ENCODE measurements around the gene PPP1R15B. TPM values are rescaled to one million over a fixed set of nuclear protein-coding genes. Genes with fewer than 3 reads are reported as not detected.

PPP1R15B gene
- total and polyA plus RNA-seq, 10 of the 15 experiments (the other 5 are each of a cell fraction or from before 2014, with no cell fraction given) = 13.9 to 38.1 (median 26.5) TPM

DNA sequence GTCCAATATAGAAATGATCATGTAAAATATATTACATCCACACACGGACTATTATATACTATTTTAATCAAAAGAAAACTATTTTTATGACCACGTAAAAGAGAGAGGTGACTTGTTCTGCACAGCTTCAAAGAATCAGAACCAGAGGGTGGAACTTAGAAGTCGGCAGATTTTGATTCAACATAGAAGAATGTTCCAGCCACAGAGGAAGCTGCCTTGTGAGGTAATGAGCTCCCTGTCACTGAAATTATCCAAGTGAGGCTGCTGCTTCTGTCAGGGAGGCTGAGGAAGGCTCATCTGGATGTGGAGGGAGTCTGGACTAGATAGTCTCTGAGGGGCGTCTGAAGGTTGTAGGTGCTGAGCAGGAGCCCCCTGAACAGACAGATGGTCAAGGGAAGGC, 54.6 kb downstream of the PPP1R15B start (continued):
- TF ChIP-seq, protein P1, sequence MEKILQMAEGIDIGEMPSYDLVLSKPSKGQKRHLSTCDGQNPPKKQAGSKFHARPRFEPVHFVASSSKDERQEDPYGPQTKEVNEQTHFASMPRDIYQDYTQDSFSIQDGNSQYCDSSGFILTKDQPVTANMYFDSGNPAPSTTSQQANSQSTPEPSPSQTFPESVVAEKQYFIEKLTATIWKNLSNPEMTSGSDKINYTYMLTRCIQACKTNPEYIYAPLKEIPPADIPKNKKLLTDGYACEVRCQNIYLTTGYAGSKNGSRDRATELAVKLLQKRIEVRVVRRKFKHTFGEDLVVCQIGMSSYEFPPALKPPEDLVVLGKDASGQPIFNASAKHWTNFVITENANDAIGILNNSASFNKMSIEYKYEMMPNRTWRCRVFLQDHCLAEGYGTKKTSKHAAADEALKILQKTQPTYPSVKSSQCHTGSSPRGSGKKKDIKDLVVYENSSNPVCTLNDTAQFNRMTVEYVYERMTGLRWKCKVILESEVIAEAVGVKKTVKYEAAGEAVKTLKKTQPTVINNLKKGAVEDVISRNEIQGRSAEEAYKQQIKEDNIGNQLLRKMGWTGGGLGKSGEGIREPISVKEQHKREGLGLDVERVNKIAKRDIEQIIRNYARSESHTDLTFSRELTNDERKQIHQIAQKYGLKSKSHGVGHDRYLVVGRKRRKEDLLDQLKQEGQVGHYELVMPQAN (conservative IDR thresholded peaks at IDR 0.05) = no peak
- no peak for TF ChIP-seq SIN3A (IDR thresholded peaks at IDR 0.05; ENCODE audit: low read depth, low read length)

DNA sequence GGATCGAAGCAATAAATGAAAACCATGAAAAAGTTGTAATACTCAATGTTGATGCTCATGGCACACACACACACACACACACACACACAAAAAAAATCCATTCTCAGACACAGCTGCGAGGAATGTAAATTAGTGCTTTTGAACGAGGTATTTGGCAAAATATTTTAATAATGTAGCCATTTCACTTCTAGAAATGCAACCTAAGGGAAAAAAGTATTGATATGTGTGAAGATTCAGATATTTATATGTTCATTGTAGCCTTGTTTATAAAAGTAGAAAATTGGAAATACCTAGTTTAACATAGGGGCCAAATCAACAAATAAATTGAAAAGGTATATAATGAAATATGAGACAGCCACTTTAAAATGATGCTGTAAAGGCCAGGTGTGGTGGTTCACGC, 55.7 kb downstream of the PPP1R15B start:
- intact Hi-C loops (cut with micrococcal nuclease; ENCODE audit: unreplicated experiment) (no loop called here), in situ Hi-C loops (cut with MboI) (no loop called here)
- Histone ChIP-seq H3K4me2 (ENCODE audit: control insufficient read depth, insufficient read depth) (no peak overlapping the region), H3K9me3 (replicated peaks; ENCODE audit: control insufficient read depth, insufficient read depth, low read length) (no peaks in the 10 kb centered on the region), H2AFZ (ENCODE audit: control insufficient read depth, low read depth, low read length) (no peak overlapping the region), H3K36me3 (ENCODE audit: control insufficient read depth in 2 of 2, insufficient read depth in 2 of 2, low read length in 1 of 2) (no peaks in the 10 kb centered on the region), H3K4me1 (ENCODE audit: control insufficient read depth, insufficient read depth, low read length) (no peaks in the 10 kb centered on the region), H4K20me1 (ENCODE audit: control insufficient read depth, insufficient read depth) (no peaks in the 10 kb centered on the region), H3K27ac (ENCODE audit: control insufficient read depth, insufficient read depth) (no peak overlapping the region), H3K27me3 (replicated peaks in 1 of 2; ENCODE audit: control insufficient read depth in 2 of 2, insufficient read depth in 2 of 2, low read length in 1 of 2) (peaks cover 0 to 4% of the 10 kb centered on the region in 2 experiments), H3K79me2 (ENCODE audit: control insufficient read depth, insufficient read depth, low read length) (no peaks in the 10 kb centered on the region), H3K9ac (ENCODE audit: control insufficient read depth, insufficient read depth, low read length) (no peak overlapping the region), H3K4me3 (no peak overlapping the region)
- CTCF ChIA-PET = interaction anchor here (1.2 to 3.2 kb wide), 2 partner anchors 8 to 10 kb away, joined by 5 to 18 read pairs; no protein-coding TSS in a partner anchor
- ATAC-seq = no peak
- SMC1A ChIA-PET (ENCODE audit: uncharacterized antibody, unreplicated experiment) = interaction anchor here (2.3 kb wide), 1 partner anchor 8 kb away, joined by 10 read pairs; no protein-coding TSS in a partner anchor
- BruUV-seq (replicated peaks) = no TSS peak
- RAD21 ChIA-PET (ENCODE audit: unreplicated experiment) = no interaction called here
- POLR2A ChIA-PET = no interaction called here
- no peak for FAIRE-seq
- no peak for DNase-seq (ENCODE audit: low read depth, low spot score)
- WGBS (ENCODE audit: insufficient coverage, insufficient replicate concordance, low lambda C conversion rate, missing lambda C conversion rate) = 21% methylated on average over 4 of the region's 4 CpGs
- TF ChIP-seq, protein P2, sequence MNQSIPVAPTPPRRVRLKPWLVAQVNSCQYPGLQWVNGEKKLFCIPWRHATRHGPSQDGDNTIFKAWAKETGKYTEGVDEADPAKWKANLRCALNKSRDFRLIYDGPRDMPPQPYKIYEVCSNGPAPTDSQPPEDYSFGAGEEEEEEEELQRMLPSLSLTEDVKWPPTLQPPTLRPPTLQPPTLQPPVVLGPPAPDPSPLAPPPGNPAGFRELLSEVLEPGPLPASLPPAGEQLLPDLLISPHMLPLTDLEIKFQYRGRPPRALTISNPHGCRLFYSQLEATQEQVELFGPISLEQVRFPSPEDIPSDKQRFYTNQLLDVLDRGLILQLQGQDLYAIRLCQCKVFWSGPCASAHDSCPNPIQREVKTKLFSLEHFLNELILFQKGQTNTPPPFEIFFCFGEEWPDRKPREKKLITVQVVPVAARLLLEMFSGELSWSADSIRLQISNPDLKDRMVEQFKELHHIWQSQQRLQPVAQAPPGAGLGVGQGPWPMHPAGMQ (IDR thresholded peaks at IDR 0.05; ENCODE audit: borderline replicate concordance) = no peak
- TF ChIP-seq IKZF2 (IDR thresholded peaks at IDR 0.05) = no peak
- TF ChIP-seq ZNF622 (IDR thresholded peaks at IDR 0.05) = no peak
- TF ChIP-seq, protein P3, sequence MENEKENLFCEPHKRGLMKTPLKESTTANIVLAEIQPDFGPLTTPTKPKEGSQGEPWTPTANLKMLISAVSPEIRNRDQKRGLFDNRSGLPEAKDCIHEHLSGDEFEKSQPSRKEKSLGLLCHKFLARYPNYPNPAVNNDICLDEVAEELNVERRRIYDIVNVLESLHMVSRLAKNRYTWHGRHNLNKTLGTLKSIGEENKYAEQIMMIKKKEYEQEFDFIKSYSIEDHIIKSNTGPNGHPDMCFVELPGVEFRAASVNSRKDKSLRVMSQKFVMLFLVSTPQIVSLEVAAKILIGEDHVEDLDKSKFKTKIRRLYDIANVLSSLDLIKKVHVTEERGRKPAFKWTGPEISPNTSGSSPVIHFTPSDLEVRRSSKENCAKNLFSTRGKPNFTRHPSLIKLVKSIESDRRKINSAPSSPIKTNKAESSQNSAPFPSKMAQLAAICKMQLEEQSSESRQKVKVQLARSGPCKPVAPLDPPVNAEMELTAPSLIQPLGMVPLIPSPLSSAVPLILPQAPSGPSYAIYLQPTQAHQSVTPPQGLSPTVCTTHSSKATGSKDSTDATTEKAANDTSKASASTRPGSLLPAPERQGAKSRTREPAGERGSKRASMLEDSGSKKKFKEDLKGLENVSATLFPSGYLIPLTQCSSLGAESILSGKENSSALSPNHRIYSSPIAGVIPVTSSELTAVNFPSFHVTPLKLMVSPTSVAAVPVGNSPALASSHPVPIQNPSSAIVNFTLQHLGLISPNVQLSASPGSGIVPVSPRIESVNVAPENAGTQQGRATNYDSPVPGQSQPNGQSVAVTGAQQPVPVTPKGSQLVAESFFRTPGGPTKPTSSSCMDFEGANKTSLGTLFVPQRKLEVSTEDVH (IDR thresholded peaks at IDR 0.05; ENCODE audit: low read depth, partially characterized antibody) = no peak
- no peak for TF ChIP-seq SIX5 (IDR thresholded peaks at IDR 0.05; ENCODE audit: low read depth, low read length, severe bottlenecking)
- no peak for TF ChIP-seq RFX5 (IDR thresholded peaks at IDR 0.05; ENCODE audit: low read depth, low read length)
- no peak for TF ChIP-seq RAD21 (IDR thresholded peaks at IDR 0.05; ENCODE audit: insufficient read depth, low read depth, low read length)
- TF ChIP-seq, protein P4, sequence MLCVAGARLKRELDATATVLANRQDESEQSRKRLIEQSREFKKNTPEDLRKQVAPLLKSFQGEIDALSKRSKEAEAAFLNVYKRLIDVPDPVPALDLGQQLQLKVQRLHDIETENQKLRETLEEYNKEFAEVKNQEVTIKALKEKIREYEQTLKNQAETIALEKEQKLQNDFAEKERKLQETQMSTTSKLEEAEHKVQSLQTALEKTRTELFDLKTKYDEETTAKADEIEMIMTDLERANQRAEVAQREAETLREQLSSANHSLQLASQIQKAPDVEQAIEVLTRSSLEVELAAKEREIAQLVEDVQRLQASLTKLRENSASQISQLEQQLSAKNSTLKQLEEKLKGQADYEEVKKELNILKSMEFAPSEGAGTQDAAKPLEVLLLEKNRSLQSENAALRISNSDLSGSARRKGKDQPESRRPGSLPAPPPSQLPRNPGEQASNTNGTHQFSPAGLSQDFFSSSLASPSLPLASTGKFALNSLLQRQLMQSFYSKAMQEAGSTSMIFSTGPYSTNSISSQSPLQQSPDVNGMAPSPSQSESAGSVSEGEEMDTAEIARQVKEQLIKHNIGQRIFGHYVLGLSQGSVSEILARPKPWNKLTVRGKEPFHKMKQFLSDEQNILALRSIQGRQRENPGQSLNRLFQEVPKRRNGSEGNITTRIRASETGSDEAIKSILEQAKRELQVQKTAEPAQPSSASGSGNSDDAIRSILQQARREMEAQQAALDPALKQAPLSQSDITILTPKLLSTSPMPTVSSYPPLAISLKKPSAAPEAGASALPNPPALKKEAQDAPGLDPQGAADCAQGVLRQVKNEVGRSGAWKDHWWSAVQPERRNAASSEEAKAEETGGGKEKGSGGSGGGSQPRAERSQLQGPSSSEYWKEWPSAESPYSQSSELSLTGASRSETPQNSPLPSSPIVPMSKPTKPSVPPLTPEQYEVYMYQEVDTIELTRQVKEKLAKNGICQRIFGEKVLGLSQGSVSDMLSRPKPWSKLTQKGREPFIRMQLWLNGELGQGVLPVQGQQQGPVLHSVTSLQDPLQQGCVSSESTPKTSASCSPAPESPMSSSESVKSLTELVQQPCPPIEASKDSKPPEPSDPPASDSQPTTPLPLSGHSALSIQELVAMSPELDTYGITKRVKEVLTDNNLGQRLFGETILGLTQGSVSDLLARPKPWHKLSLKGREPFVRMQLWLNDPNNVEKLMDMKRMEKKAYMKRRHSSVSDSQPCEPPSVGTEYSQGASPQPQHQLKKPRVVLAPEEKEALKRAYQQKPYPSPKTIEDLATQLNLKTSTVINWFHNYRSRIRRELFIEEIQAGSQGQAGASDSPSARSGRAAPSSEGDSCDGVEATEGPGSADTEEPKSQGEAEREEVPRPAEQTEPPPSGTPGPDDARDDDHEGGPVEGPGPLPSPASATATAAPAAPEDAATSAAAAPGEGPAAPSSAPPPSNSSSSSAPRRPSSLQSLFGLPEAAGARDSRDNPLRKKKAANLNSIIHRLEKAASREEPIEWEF (IDR thresholded peaks at IDR 0.05; ENCODE audit: insufficient replicate concordance, low read depth, low read length) = no peak
- TF ChIP-seq RUNX3 (IDR thresholded peaks at IDR 0.05; ENCODE audit: low read length) = no peak

Measured in GM12878 (cell line).